H1 (cell line): Measurements from ENCODE around the gene CASP9. TPM values are rescaled to one million over a fixed set of nuclear protein-coding genes. Genes with fewer than 3 reads are reported as not detected.

ENCODE experiments used
- CTCF ChIA-PET: fragments of 300-600 bp; sonication (Branson Sonifier 250); formaldehyde crosslinking; loops from one replicate; lab custom pipeline; 2021; ENCODE audit not compliant: partially characterized antibody; lab: Charles Lee
- POLR2A ChIA-PET: fragments of 300-600 bp; sonication (Branson Sonifier 250); formaldehyde crosslinking; loops from one replicate; lab custom pipeline; 2021; ENCODE audit warnings: inconsistent platforms; ENCODE audit not compliant: partially characterized antibody; lab: Charles Lee
- DNase-seq, 2 experiments: peaks; one replicate each; pipeline versions ENCODE4 v3.0.0 to v3.0.0-alpha.2; 2010 to 2022; ENCODE audit warnings: low spot score in 2 of 2, low read depth in 1 of 2, mixed read lengths in 1 of 2
- FAIRE-seq: peaks from 2 replicates; lab custom pipeline; 2011; peaks lifted over from hg19 to GRCh38; lab: Jason Lieb, UNC
- H2AFZ ChIP-seq: 2 replicates; pipeline ENCODE4 v1.8.1; 2012; ENCODE audit warnings: low read length, inconsistent platforms
- H2AK5ac ChIP-seq: 2 replicates; pipeline ENCODE4 v1.6.1; 2013; ENCODE audit warnings: low read depth, low read length
- H2BK120ac ChIP-seq: replicated peaks from 2 replicates; pipeline ENCODE3; 2013; ENCODE audit warnings: low read depth, low read length, inconsistent platforms
- H2BK12ac ChIP-seq: 2 replicates; pipeline ENCODE4 v1.6.1; 2013; ENCODE audit warnings: low read depth, low read length
- H2BK15ac ChIP-seq: 2 replicates; pipeline ENCODE4 v1.6.1; 2013; ENCODE audit warnings: low read length
- H2BK20ac ChIP-seq: 2 replicates; pipeline ENCODE4 v1.6.1; 2013; ENCODE audit warnings: low read length
- H2BK5ac ChIP-seq: 2 replicates; pipeline ENCODE4 v1.6.1; 2013; ENCODE audit warnings: low read depth, low read length
- H3K14ac ChIP-seq: 2 replicates; pipeline ENCODE4 v1.6.1; 2013; ENCODE audit warnings: inconsistent platforms; ENCODE audit not compliant: insufficient read length
- H3K18ac ChIP-seq: 2 replicates; pipeline ENCODE4 v1.6.1; 2013; ENCODE audit warnings: low read length; ENCODE audit errors: extremely low read depth
- H3K23ac ChIP-seq: 2 replicates; pipeline ENCODE4 v1.6.1; 2013; ENCODE audit warnings: inconsistent platforms; ENCODE audit not compliant: insufficient read length
- H3K23me2 ChIP-seq: 2 replicates; pipeline ENCODE4 v1.6.1; 2013; ENCODE audit warnings: low read depth, low read length
- H3K27ac ChIP-seq: 2 replicates; pipeline ENCODE4 v1.6.1; 2011; ENCODE audit warnings: low read depth, low read length, inconsistent platforms
- H3K27me3 ChIP-seq, 4 experiments: replicated peaks in 1 of 4; 1 replicate in 1 of 4; 2 replicates in 3 of 4; pipeline versions ENCODE4 v1.6.1 to v1.8.1; 2011 to 2013; ENCODE audit warnings: low read length in 3 of 4, mild to moderate bottlenecking in 3 of 4, inconsistent platforms in 2 of 4, mixed read lengths in 2 of 4, moderate library complexity in 1 of 4; ENCODE audit not compliant: control insufficient read depth in 3 of 4, insufficient read depth in 3 of 4; ENCODE audit errors: extremely low read depth in 1 of 4
- H3K36me3 ChIP-seq, 4 experiments: 2 replicates each; pipeline versions ENCODE4 v1.6.1 to v1.8.1; 2011 to 2013; ENCODE audit warnings: mild to moderate bottlenecking in 4 of 4, low read length in 3 of 4, moderate library complexity in 2 of 4, control low read depth in 1 of 4, inconsistent platforms in 1 of 4; ENCODE audit not compliant: insufficient read depth in 4 of 4, control insufficient read depth in 2 of 4
- H3K4ac ChIP-seq: replicated peaks from 2 replicates; pipeline ENCODE3; 2013; ENCODE audit warnings: low read length, low read depth, mixed read lengths, inconsistent platforms; ENCODE audit not compliant: insufficient read length
- H3K4me1 ChIP-seq, 4 experiments: replicated peaks in 1 of 4; 1 replicate in 1 of 4; 2 replicates in 3 of 4; pipeline versions ENCODE4 v1.6.1 to v1.8.1; 2011 to 2013; ENCODE audit warnings: low read length in 3 of 4, inconsistent platforms in 2 of 4, mixed read lengths in 1 of 4; ENCODE audit not compliant: insufficient read depth in 4 of 4, control insufficient read depth in 3 of 4
- H3K4me2 ChIP-seq, 2 experiments: 2 replicates each; pipeline versions ENCODE4 v1.6.1 to v1.8.1; 2011 to 2013; ENCODE audit warnings: low read depth in 2 of 2, low read length in 2 of 2, control low read depth in 1 of 2, inconsistent platforms in 1 of 2, mild to moderate bottlenecking in 1 of 2; ENCODE audit not compliant: insufficient read depth in 1 of 2
- H3K4me3 ChIP-seq, 4 experiments: fragments of 200-600, 300-600 bp in 1 of 4; sonication (generic), shearing (Covaris generic), sonication (Bioruptor Twin) in 1 of 4; 2 replicates each; pipeline versions ENCODE4 v1.5.1 to v1.8.1; 2011 to 2016; ENCODE audit warnings: low read length in 4 of 4, low read depth in 3 of 4, control low read depth in 2 of 4, inconsistent platforms in 2 of 4, mild to moderate bottlenecking in 2 of 4, mixed read lengths in 1 of 4, moderate library complexity in 1 of 4; ENCODE audit not compliant: insufficient read depth in 2 of 4; ENCODE audit errors: extremely low read depth in 1 of 4
- H3K56ac ChIP-seq: replicated peaks from 2 replicates; pipeline ENCODE3; 2013; ENCODE audit warnings: low read depth, mild to moderate bottlenecking, mixed read lengths, low read length, inconsistent platforms; ENCODE audit not compliant: insufficient read length
- H3K79me1 ChIP-seq: 2 replicates; pipeline ENCODE4 v1.6.1; 2013; ENCODE audit warnings: low read depth, low read length, control low read depth
- H3K79me2 ChIP-seq, 2 experiments: 2 replicates each; pipeline versions ENCODE4 v1.6.1 to v1.8.1; 2012 to 2013; ENCODE audit warnings: low read length in 2 of 2, mild to moderate bottlenecking in 2 of 2, inconsistent platforms in 1 of 2; ENCODE audit not compliant: insufficient read depth in 2 of 2, control insufficient read depth in 1 of 2
- H3K9ac ChIP-seq, 4 experiments: replicated peaks in 1 of 4; 1 replicate in 1 of 4; 2 replicates in 3 of 4; pipeline versions ENCODE4 v1.6.1 to v1.8.1; 2011 to 2013; ENCODE audit warnings: low read depth in 3 of 4, low read length in 3 of 4, control low read depth in 2 of 4, mild to moderate bottlenecking in 2 of 4, moderate library complexity in 2 of 4, inconsistent platforms in 1 of 4; ENCODE audit errors: extremely low read depth in 1 of 4
- H3K9me3 ChIP-seq, 2 experiments: 2 replicates each; pipeline versions ENCODE4 v1.6.1 to v1.8.1; 2012 to 2013; ENCODE audit warnings: mild to moderate bottlenecking in 2 of 2, moderate library complexity in 2 of 2, control low read depth in 1 of 2, inconsistent platforms in 1 of 2, low read depth in 1 of 2, low read length in 1 of 2, mixed read lengths in 1 of 2; ENCODE audit not compliant: insufficient read depth in 2 of 2
- H4K20me1 ChIP-seq, 2 experiments: replicated peaks in 1 of 2; 2 replicates each; pipeline versions ENCODE3 to v1.8.1; 2011 to 2013; ENCODE audit warnings: inconsistent platforms in 2 of 2, low read length in 2 of 2, mild to moderate bottlenecking in 1 of 2; ENCODE audit not compliant: insufficient read depth in 2 of 2, control insufficient read depth in 1 of 2
- H4K5ac ChIP-seq: 2 replicates; pipeline ENCODE4 v1.6.1; 2013; ENCODE audit warnings: low read length, low read depth, mixed read lengths, inconsistent platforms; ENCODE audit not compliant: insufficient read length
- H4K8ac ChIP-seq: 2 replicates; pipeline ENCODE4 v1.8.0; 2013; ENCODE audit warnings: mild to moderate bottlenecking, moderate library complexity, low read length, inconsistent platforms; ENCODE audit not compliant: insufficient read depth; ENCODE audit errors: extremely low read depth
- H4K91ac ChIP-seq: replicated peaks from 2 replicates; pipeline ENCODE3; 2013; ENCODE audit warnings: low read length, mixed read lengths, inconsistent platforms; ENCODE audit not compliant: insufficient read length
- BRCA1 ChIP-seq: IDR thresholded peaks from 2 replicates; pipeline ENCODE4 v1.6.1; 2012; ENCODE audit warnings: low read depth, low read length, improper control_type of control experiment
- CBX8 ChIP-seq: fragments of 300-800, 300-1000 bp; sonication (generic); IDR thresholded peaks from 2 replicates; pipeline ENCODE4 v1.7.1; 2016; ENCODE audit warnings: low read depth, low read length, borderline replicate concordance
- CTBP2 ChIP-seq: IDR thresholded peaks from 2 replicates; pipeline ENCODE4 v1.7.0; 2011; ENCODE audit warnings: borderline replicate concordance, mild to moderate bottlenecking, moderate library complexity, mixed read lengths, low read length; ENCODE audit not compliant: insufficient read depth, insufficient read length
- HDAC2 ChIP-seq, 2 experiments: fragments of 300-600 bp in 1 of 2; sonication (generic) in 1 of 2; IDR thresholded peaks; 2 replicates each; pipeline ENCODE4 v1.6.1; 2011 to 2012; ENCODE audit warnings: low read depth in 2 of 2, low read length in 2 of 2, mild to moderate bottlenecking in 2 of 2, moderate library complexity in 2 of 2, borderline replicate concordance in 1 of 2, inconsistent platforms in 1 of 2
- KDM1A ChIP-seq: fragments of 200-600, 300-600 bp; sonication (generic); IDR thresholded peaks from 2 replicates; pipeline ENCODE4 v1.7.1; 2016; ENCODE audit warnings: mild to moderate bottlenecking, low read length, borderline replicate concordance
- NANOG ChIP-seq: IDR thresholded peaks from 2 replicates; pipeline ENCODE4 v1.6.1; 2011; ENCODE audit warnings: low read length, low read depth, mild to moderate bottlenecking, inconsistent platforms; ENCODE audit not compliant: insufficient read depth, poor library complexity, severe bottlenecking
- POLR2A ChIP-seq, 2 experiments: IDR thresholded peaks; 1 replicate in 1 of 2; 2 replicates in 1 of 2; pipeline ENCODE4 v1.6.1; 2011; ENCODE audit warnings: low read depth in 2 of 2, low read length in 2 of 2, mild to moderate bottlenecking in 2 of 2; ENCODE audit errors: control extremely low read depth in 1 of 2
- RFX5 ChIP-seq: IDR thresholded peaks from 2 replicates; pipeline ENCODE4 v1.6.1; 2011; ENCODE audit warnings: low read depth, low read length, improper control_type of control experiment, borderline replicate concordance
- SP4 ChIP-seq: IDR thresholded peaks from 2 replicates; pipeline ENCODE4 v1.6.1; 2012; ENCODE audit warnings: low read length, inconsistent platforms
- WGBS, 2 experiments: shearing (Covaris generic) in 1 of 2; methylation state at CpG; one replicate each; pipeline versions ENCODE4 v1.1.6 to v1.1.7; 2013 to 2015; ENCODE audit warnings: low lambda C conversion rate in 2 of 2, mixed read lengths in 2 of 2, inconsistent platforms in 1 of 2, low coverage in 1 of 2, missing lambda C conversion rate in 1 of 2; ENCODE audit not compliant: insufficient replicate concordance in 2 of 2, insufficient coverage in 1 of 2, insufficient read length in 1 of 2; ENCODE audit errors: extremely low coverage in 1 of 2, missing lambda C conversion rate in 1 of 2; 5-methylcytosine and 5-hydroxymethylcytosine counted together
- polyA plus RNA-seq, 7 experiments: library from polyadenylated mRNA; depleted of rRNA in 3 of 7; stranded (reverse) in 5 of 7; unstranded in 2 of 7; fragments of >200 nt in 5 of 7; fragments of 200-250 nt in 2 of 7; gene quantifications; 1 replicate in 5 of 7; 2 replicates in 1 of 7; 4 replicates in 1 of 7; pipeline versions ENCODE4 v1.2.1 to v1.2.3, GENCODE V29; 2011 to 2013; ENCODE audit warnings: missing spikeins in 2 of 7, mixed read lengths in 2 of 7
- total RNA-seq: library from RNA; stranded (reverse); fragmentation: NEBNext Ultra II Directional; extraction: Animal tissue kit (Norgen Biotek cat#: 25700); gene quantifications from 2 replicates; pipeline ENCODE4 v1.2.1, GENCODE V29; 2021
- TF ChIP-seq, protein P1 (sequence below): IDR thresholded peaks from 2 replicates; pipeline ENCODE4 v1.6.1; 2012; ENCODE audit warnings: low read length, inconsistent platforms

The CASP9 gene
- total and polyA plus RNA-seq, 2 of the 8 experiments (the other 6 are each of a cell fraction or from before 2014, with no cell fraction given): 14.8 to 36.3 TPM

DNA sequence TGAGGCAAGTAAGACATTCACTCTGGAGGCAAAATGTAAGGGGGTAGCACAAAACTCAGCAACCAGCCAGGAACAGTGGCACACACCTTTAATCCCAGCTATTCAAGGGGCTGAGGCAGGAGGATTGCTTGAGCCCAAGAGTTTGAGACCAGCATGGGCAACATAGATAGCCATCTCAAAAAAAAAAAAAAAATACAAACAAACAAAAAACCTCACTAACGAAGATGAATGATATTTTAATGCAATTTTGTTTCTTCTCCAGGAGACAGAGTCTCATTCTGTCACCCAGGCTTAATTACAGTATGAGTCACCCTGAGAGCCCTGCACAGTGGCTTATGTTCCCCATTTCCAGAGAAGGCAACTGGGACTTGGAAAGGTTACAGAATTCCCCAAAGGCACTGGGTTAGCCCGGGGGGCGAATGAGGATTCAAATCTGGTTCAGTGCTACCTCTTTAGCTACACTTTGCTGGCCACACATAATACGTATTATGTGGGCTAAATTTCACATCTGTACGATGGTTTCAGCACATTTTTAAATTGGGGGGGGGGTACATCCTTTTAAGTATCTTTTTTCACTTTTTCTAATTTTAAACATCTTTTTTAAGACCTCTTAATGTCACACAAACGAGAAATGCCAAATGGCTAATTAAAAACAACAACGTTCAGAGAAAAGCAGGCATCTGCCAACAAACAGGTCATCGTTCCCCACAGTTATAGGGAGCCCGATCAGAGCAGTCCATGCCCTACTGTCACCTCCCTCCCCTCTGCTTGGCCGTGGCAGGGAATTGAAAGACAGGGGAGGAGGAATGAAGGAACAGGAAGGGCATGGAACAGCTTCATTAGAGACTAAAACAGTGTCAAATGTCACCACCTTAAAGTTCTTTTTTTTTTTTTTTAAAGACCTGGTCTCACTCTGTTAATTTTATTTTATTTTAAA lies 64.0 kb downstream of the CASP9 start:
- Histone ChIP-seq H4K91ac (no peak overlapping the region), H3K27ac (no peak overlapping the region), H3K9ac (no peak overlapping the region), H3K9me3 (no peaks in the 10 kb centered on the region), H4K5ac (no peak overlapping the region), H2BK120ac (no peak overlapping the region), H3K23ac (no peak overlapping the region), H2AFZ (no peak overlapping the region), H2BK15ac (no peak overlapping the region), H2BK5ac (no peak overlapping the region), H2AK5ac (no peak overlapping the region), H3K4me2 (no peak overlapping the region), H3K4me1 (no peaks in the 10 kb centered on the region), H3K36me3 (no peaks in the 10 kb centered on the region), H2BK20ac (no peak overlapping the region), H3K4ac (no peak overlapping the region), H3K56ac (no peak overlapping the region), H4K20me1 (no peaks in the 10 kb centered on the region), H3K23me2 (no peaks in the 10 kb centered on the region), H3K18ac (no peak overlapping the region), H3K79me1 (no peaks in the 10 kb centered on the region), H3K79me2 (no peaks in the 10 kb centered on the region), H4K8ac (no peak overlapping the region), H3K27me3 (no peaks in the 10 kb centered on the region), H3K4me3 (no peak overlapping the region), H2BK12ac (no peak overlapping the region), H3K14ac (no peak overlapping the region)
- DNase-seq (no peak), FAIRE-seq (no peak)
- ChIA-PET CTCF (interaction anchor here (1.2 kb wide), 1 partner anchor 45 kb away, joined by 3 read pairs; no protein-coding TSS in a partner anchor), POLR2A (interaction anchor here (0.6 kb wide), 1 partner anchor 38 kb away, joined by 3 read pairs; no protein-coding TSS in a partner anchor)
- 89% methylated on average over 10 of the region's 10 CpGs; no CpG with 5 or more reads in 1 of the 2 experiments for WGBS, 2 experiments
- no peak for TF ChIP-seq CBX8
- TF ChIP-seq HDAC2 (IDR thresholded peaks at IDR 0.05; ENCODE audit: borderline replicate concordance in 1 of 2, low read depth in 2 of 2, low read length in 2 of 2): no peak
- TF ChIP-seq, protein P1, sequence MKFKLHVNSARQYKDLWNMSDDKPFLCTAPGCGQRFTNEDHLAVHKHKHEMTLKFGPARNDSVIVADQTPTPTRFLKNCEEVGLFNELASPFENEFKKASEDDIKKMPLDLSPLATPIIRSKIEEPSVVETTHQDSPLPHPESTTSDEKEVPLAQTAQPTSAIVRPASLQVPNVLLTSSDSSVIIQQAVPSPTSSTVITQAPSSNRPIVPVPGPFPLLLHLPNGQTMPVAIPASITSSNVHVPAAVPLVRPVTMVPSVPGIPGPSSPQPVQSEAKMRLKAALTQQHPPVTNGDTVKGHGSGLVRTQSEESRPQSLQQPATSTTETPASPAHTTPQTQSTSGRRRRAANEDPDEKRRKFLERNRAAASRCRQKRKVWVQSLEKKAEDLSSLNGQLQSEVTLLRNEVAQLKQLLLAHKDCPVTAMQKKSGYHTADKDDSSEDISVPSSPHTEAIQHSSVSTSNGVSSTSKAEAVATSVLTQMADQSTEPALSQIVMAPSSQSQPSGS: no peak
- no peak for TF ChIP-seq POLR2A (IDR thresholded peaks at IDR 0.05; ENCODE audit: control extremely low read depth in 1 of 2, low read depth in 2 of 2, low read length in 2 of 2)
- no peak for TF ChIP-seq SP4
- no peak for TF ChIP-seq RFX5
- TF ChIP-seq CTBP2: no peak
- no peak for TF ChIP-seq KDM1A
- no peak for TF ChIP-seq NANOG
- TF ChIP-seq BRCA1: no peak
